ENCODE data around the gene ALKBH3. TPM values are rescaled to one million over a fixed set of nuclear protein-coding genes. Genes with fewer than 3 reads are reported as not detected.

ALKBH3 gene
- total and polyA plus RNA-seq, 10 of the 15 experiments (the other 5 are each of a cell fraction or from before 2014, with no cell fraction given), result 22.1 to 50.8 (median 38.5) TPM

GRCh38 chr11:43868852-43869567 lies 11.6 kb upstream of the ALKBH3 start (continued):
- peak; percentile 70 to 77 for TF ChIP-seq BHLHE40 (IDR thresholded peaks at IDR 0.05; ENCODE audit: borderline replicate concordance in 1 of 2, low read depth in 2 of 2, low read length in 1 of 2)
- TF ChIP-seq GATAD2B (conservative IDR thresholded peaks at IDR 0.05; ENCODE audit: low read depth), result peak; percentile 68
- peak; percentile 88 for TF ChIP-seq ZNF24 (IDR thresholded peaks at IDR 0.05)
- peak; percentile 98 for TF ChIP-seq ATF7 (IDR thresholded peaks at IDR 0.05; ENCODE audit: low read depth)
- TF ChIP-seq BACH1 (IDR thresholded peaks at IDR 0.05; ENCODE audit: borderline replicate concordance), result peak; percentile 99
- TF ChIP-seq BCL11A (IDR thresholded peaks at IDR 0.05; ENCODE audit: low read depth, low read length), result peak; percentile 99
- TF ChIP-seq TCF12 (IDR thresholded peaks at IDR 0.05; ENCODE audit: low read depth, low read length), result 0 out of 2 replicates have a peak, but pooled peaks have one; percentile 32
- TF ChIP-seq ZNF274 (IDR thresholded peaks at IDR 0.05; ENCODE audit: insufficient read depth, insufficient read length), result no peak
- no peak for TF ChIP-seq TAF1 (IDR thresholded peaks at IDR 0.05; ENCODE audit: borderline replicate concordance, low read depth, low read length)
- no peak for TF ChIP-seq SMAD5 (IDR thresholded peaks at IDR 0.05; ENCODE audit: low read depth)
- no peak for TF ChIP-seq KDM1A (IDR thresholded peaks at IDR 0.05; ENCODE audit: borderline replicate concordance)
- peak; percentile 98 for TF ChIP-seq MLLT1 (IDR thresholded peaks at IDR 0.05)
- peak; percentile 85 for TF ChIP-seq EED (IDR thresholded peaks at IDR 0.05; ENCODE audit: low read depth)
- TF ChIP-seq ZBED1 (IDR thresholded peaks at IDR 0.05; ENCODE audit: borderline replicate concordance), result peak; percentile 90; the same call in 1 of the 2 replicates
- TF ChIP-seq E2F8 (IDR thresholded peaks at IDR 0.05; ENCODE audit: low read depth, partially characterized antibody), result no peak
- TF ChIP-seq STAT3 (IDR thresholded peaks at IDR 0.05; ENCODE audit: low read depth, low read length), result peak; percentile 97; the same call in 1 of the 2 replicates

Measured in GM12878 (cell line).